WERI-Rb-1 (cell line): Measurements from ENCODE around the gene DHRS11.
"Not testable (repeated sequence)": the region's sequence is repeated elsewhere in the genome, so short reads cannot be mapped to it uniquely, and the experiment has no call there.

ENCODE experiments used
- DNase-seq: peaks from one replicate; pipeline ENCODE4 v3.0.0-alpha.2; 2020
- H3K27ac ChIP-seq: fragments of 250-450 bp; sonication (Bioruptor Pico); 2 replicates; pipeline ENCODE4 v1.5.1; 2020; ENCODE audit warnings: mild to moderate bottlenecking, moderate library complexity
- H3K27me3 ChIP-seq: fragments of 250-450 bp; sonication (Bioruptor Pico); 2 replicates; pipeline ENCODE4 v1.5.1; 2021; ENCODE audit warnings: mild to moderate bottlenecking, low read depth, moderate library complexity; ENCODE audit not compliant: insufficient read depth, severe bottlenecking
- H3K36me3 ChIP-seq: fragments of 250-450 bp; sonication (Bioruptor Pico); 2 replicates; pipeline ENCODE4 v1.5.1; 2020; ENCODE audit warnings: mild to moderate bottlenecking, moderate library complexity
- H3K4me3 ChIP-seq: 2 replicates; pipeline ENCODE4 v1.5.1; 2011; ENCODE audit warnings: low read depth, mild to moderate bottlenecking, control low read depth, low read length
- H3K9me3 ChIP-seq: fragments of 250-450 bp; sonication (Bioruptor Pico); 2 replicates; pipeline ENCODE4 v1.5.1; 2021; ENCODE audit warnings: mild to moderate bottlenecking, moderate library complexity; ENCODE audit not compliant: severe bottlenecking
- CTCF ChIP-seq: IDR thresholded peaks from 2 replicates; pipeline ENCODE4 v1.5.1; 2011; ENCODE audit warnings: low read depth, mild to moderate bottlenecking, control low read depth, inconsistent platforms, low read length

Gene DHRS11

GRCh38 chr17:36600936-36601302, 9.2 kb downstream of the DHRS11 start:
- Histone ChIP-seq H3K27ac (peak overlapping the region; percentile 65), H3K9me3 (no peaks in the 10 kb centered on the region), H3K4me3 (peak overlapping the region; percentile 78), H3K36me3 (peaks cover 11% of the 10 kb centered on the region), H3K27me3 (no peaks in the 10 kb centered on the region)
- no peak for TF ChIP-seq CTCF
- peak; percentile 65 for DNase-seq

GRCh38 chr17:36601303-36602029, 9.8 kb downstream of the DHRS11 start, which contains the start of gene MRM1:
Gene MRM1, plus strand, starts transcription at chr17:36601583. Its CDS starts 228 bp downstream, at chr17:36601811.
- peak within 1 kb of the TSS; percentile 78 for H3K4me3 ChIP-seq
- no peaks in the 10 kb centered on the region for H3K9me3 ChIP-seq
- peak; percentile 22; the same call in 1 of the 2 replicates for TF ChIP-seq CTCF
- peak within 1 kb of the TSS; percentile 65 for H3K27ac ChIP-seq
- peaks cover 8% of the 10 kb centered on the region for H3K36me3 ChIP-seq
- no peaks in the 10 kb centered on the region for H3K27me3 ChIP-seq
- DNase-seq = peak; percentile 96

- no peak for TF ChIP-seq CTCF
- H3K4me3 ChIP-seq = peak overlapping the region; percentile 78
- H3K9me3 ChIP-seq = no peaks in the 10 kb centered on the region
- no peaks in the 10 kb centered on the region for H3K27me3 ChIP-seq
- H3K27ac ChIP-seq = peak overlapping the region; percentile 65
- peaks cover 3% of the 10 kb centered on the region for H3K36me3 ChIP-seq
- DNase-seq = no peak
Observed at GRCh38 chr17:36602030-36602748, 10.5 kb downstream of the DHRS11 start.

GRCh38 chr17:36602924-36603384, 11.3 kb downstream of the DHRS11 start:
- Histone ChIP-seq H3K27me3 (no peaks in the 10 kb centered on the region), H3K27ac (no peak overlapping the region), H3K36me3 (no peaks in the 10 kb centered on the region; the same call in none of the 2 replicates), H3K9me3 (no peaks in the 10 kb centered on the region), H3K4me3 (peak overlapping the region; percentile 78)
- DNase-seq = peak; percentile 84
- peak; percentile 79 for TF ChIP-seq CTCF

GRCh38 chr17:36605028-36605427, 13.3 kb downstream of the DHRS11 start:
- H3K27me3 ChIP-seq, H3K4me3 ChIP-seq, DNase-seq, H3K36me3 ChIP-seq, H3K9me3 ChIP-seq, H3K27ac ChIP-seq: not testable (repeated sequence)

- Histone ChIP-seq H3K9me3 (no peaks in the 10 kb centered on the region), H3K4me3 (no peak overlapping the region), H3K27me3 (no peaks in the 10 kb centered on the region), H3K27ac (no peak overlapping the region), H3K36me3 (no peaks in the 10 kb centered on the region)
- no peak for DNase-seq
- no peak for TF ChIP-seq CTCF
Observed at GRCh38 chr17:36608280-36608679, 16.6 kb downstream of the DHRS11 start.
